Activated CD4-positive, alpha-beta T cell treated with anti-CD3 and anti-CD28 coated beads for 36 hours (primary cell): ENCODE measurements around the gene CEND1. TPM values are rescaled to one million over a fixed set of nuclear protein-coding genes. Genes with fewer than 3 reads are reported as not detected.

ENCODE experiments used
- ATAC-seq: fragments of 200-7000 bp; cut with Tn5 transposase; one replicate; pipeline ENCODE4 v1.10.0; 2021; ENCODE audit warnings: mild to moderate bottlenecking, moderate library complexity
- CTCF ChIA-PET: fragments of 350-600 bp; sonication (Branson Sonifier 250); formaldehyde crosslinking; loops from one replicate; lab custom pipeline; 2021; ENCODE audit warnings: antibody characterized with exemption; lab: Charles Lee
- POLR2A ChIA-PET: fragments of 350-600 bp; sonication (Branson Sonifier 250); formaldehyde crosslinking; loops from one replicate; lab custom pipeline; 2021; ENCODE audit warnings: antibody characterized with exemption, inconsistent platforms; lab: Charles Lee
- DNase-seq: peaks from one replicate; pipeline ENCODE4 v3.0.0-alpha.2; 2020
- H3K27ac Mint-ChIP-seq: one replicate; pipeline ENCODE4 v1.8.0; 2021; ENCODE audit warnings: mixed read lengths
- H3K27me3 Mint-ChIP-seq: one replicate; pipeline ENCODE4 v1.8.0; 2021; ENCODE audit warnings: mixed read lengths
- H3K36me3 Mint-ChIP-seq: one replicate; pipeline ENCODE4 v1.8.0; 2021; ENCODE audit warnings: low read depth, mixed read lengths
- H3K4me1 Mint-ChIP-seq: one replicate; pipeline ENCODE4 v1.8.0; 2021; ENCODE audit warnings: mixed read lengths
- H3K4me3 Mint-ChIP-seq: one replicate; pipeline ENCODE4 v1.8.0; 2021; ENCODE audit warnings: mild to moderate bottlenecking, moderate library complexity, mixed read lengths
- H3K9me3 Mint-ChIP-seq: one replicate; pipeline ENCODE4 v1.8.0; 2021; ENCODE audit warnings: low read depth, mixed read lengths
- intact Hi-C, 2 experiments: fragments of 100-400 bp; cut with DNase I in 1 of 2; cut with micrococcal nuclease in 1 of 2; formaldehyde crosslinking; loops; one replicate each; pipeline versions ENCODE4 v1.14.2 to v1.15.1; 2022 to 2024; cut with DNase I, micrococcal nuclease
- total RNA-seq, 2 experiments: library from RNA; stranded (reverse); gene quantifications; one replicate each; pipeline ENCODE4 v1.2.3, GENCODE V29; 2021

The CEND1 gene
- total RNA-seq, 2 experiments from 2014 or later, result 0.50 to 1.1 TPM

GRCh38 chr11:810040-810567 is 20.2 kb upstream of the CEND1 start:
- peaks cover 30% of the 10 kb centered on the region for H3K4me1 Mint-ChIP-seq
- H3K27ac Mint-ChIP-seq, result peak overlapping the region; percentile 97
- CTCF ChIA-PET, result interaction anchor here (1.2 kb wide), 1 partner anchor 9 kb away, joined by 3 read pairs; the partner anchor contains the start of gene PNPLA2
- intact Hi-C loops, result no loop called here
- H3K36me3 Mint-ChIP-seq, result peaks cover 35% of the 10 kb centered on the region
- H3K9me3 Mint-ChIP-seq, result no peaks in the 10 kb centered on the region
- H3K27me3 Mint-ChIP-seq, result no peaks in the 10 kb centered on the region
- POLR2A ChIA-PET, result interaction anchor here (1.4 to 2.0 kb wide), 2 partner anchors 9 to 13 kb away, joined by 10 to 24 read pairs; partner anchors contain the start of gene PNPLA2
- DNase-seq, result no peak
- ATAC-seq, result no peak
- peak overlapping the region; percentile 94 for H3K4me3 Mint-ChIP-seq

DNA sequence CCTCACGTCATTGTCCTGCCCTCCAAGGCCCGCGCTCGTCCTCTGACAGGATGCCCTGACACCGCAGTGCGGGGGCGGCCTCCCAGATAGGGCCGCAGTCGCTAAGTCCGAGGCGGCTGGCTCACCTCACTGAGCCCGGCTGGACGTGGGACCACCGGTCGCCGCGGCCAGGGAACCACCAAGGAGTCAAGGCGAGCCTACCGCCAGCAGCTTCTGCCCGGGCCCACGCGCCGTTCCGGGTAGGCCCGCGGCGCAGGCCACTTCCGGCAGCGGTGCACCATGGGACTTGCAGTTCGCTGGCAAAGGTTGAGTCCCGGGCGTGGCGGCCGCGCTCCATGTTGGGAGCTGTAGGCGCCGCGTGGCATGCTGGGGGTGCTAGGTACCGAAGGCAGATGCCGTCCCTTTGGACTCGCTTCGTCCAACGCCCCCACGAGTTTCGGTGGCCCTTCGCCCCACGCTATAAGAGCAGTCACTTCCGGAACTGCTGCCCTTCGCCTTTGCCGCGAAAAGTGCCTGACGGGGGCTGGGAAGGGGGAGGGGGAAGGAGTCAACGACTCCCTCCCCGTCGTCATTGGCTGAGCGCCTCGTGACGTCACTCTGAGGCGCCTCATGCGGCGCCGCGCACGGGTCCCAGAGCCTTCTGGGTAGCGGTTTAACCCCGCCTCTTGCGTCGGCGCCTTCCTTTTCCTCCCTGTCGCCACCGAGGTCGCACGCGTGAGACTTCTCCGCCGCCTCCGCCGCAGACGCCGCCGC is 19.6 kb upstream of the CEND1 start, which contains the start of gene RPLP2:
Gene RPLP2 (plus strand): TSS at position 681 of the 753 bp plus-strand sequence. CDS start 268 bp downstream, outside the sequence.
- Mint-ChIP-seq H3K4me3 (peak within 1 kb of the TSS; percentile 94), H3K4me1 (peaks cover 30% of the 10 kb centered on the region), H3K27me3 (no peaks in the 10 kb centered on the region), H3K36me3 (peaks cover 35% of the 10 kb centered on the region), H3K9me3 (no peaks in the 10 kb centered on the region), H3K27ac (peak within 1 kb of the TSS; percentile 97)
- ATAC-seq (peak; percentile 86), DNase-seq (peak; percentile 99)
- intact Hi-C loops, result loop anchor here (1.0 to 2.0 kb wide), 16 partner anchors 10 to 602 kb away; partner anchors contain the start of genes POLR2L (in 2 of the 2), TSPAN4 (in 2 of the 2), AP2A2 (in 1 of the 2) and BET1L (in 1 of the 2)
- CTCF ChIA-PET, result interaction anchor here (0.8 to 1.2 kb wide), 3 partner anchors 10 to 32 kb away, joined by 3 read pairs; partner anchors contain the start of gene PNPLA2
- POLR2A ChIA-PET, result interaction anchor here (1.4 to 2.0 kb wide), 2 partner anchors 10 to 13 kb away, joined by 10 to 24 read pairs; partner anchors contain the start of gene PNPLA2

GRCh38 chr11:808427-809286 is 18.8 kb upstream of the CEND1 start:
- Mint-ChIP-seq H3K4me3 (peak overlapping the region; percentile 94), H3K27me3 (no peaks in the 10 kb centered on the region), H3K4me1 (peaks cover 34% of the 10 kb centered on the region), H3K27ac (peak overlapping the region; percentile 97), H3K9me3 (no peaks in the 10 kb centered on the region), H3K36me3 (peaks cover 32% of the 10 kb centered on the region)
- peak; percentile 64 for DNase-seq
- intact Hi-C loops, result loop anchor here (1.0 to 2.0 kb wide), 16 partner anchors 10 to 601 kb away; partner anchors contain the start of genes POLR2L (in 2 of the 2), TSPAN4 (in 2 of the 2), AP2A2 (in 1 of the 2) and BET1L (in 1 of the 2)
- ChIA-PET POLR2A (interaction anchor here (0.7 to 2.0 kb wide), 3 partner anchors 11 to 33 kb away, joined by 3 to 24 read pairs (median 10); partner anchors contain the start of gene PNPLA2), CTCF (interaction anchor here (0.8 to 1.2 kb wide), 3 partner anchors 10 to 31 kb away, joined by 3 read pairs; partner anchors contain the start of gene PNPLA2)
- peak; percentile 0 for ATAC-seq

DNA sequence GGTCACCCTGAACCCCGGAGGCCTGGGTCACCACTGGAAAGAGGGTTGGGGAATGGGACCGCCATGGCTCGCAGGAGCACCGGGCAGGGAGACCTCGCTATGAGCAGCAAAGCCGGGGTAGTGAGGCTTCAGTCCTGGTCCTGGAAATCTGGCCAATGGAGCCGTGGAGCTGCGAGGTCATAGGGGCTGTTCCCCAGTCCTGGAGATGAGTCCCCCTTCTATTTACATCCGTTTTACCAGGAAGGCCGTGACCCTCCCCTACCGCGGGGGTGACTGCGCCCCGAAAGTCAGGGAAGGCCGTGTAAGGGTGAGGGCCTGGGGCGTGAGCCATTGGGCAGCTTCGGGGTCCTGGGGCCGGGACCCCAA is 14.7 kb upstream of the CEND1 start:
- peak overlapping the region; percentile 76 for H3K4me3 Mint-ChIP-seq
- peaks cover 8% of the 10 kb centered on the region for H3K36me3 Mint-ChIP-seq
- H3K4me1 Mint-ChIP-seq, result peaks cover 15% of the 10 kb centered on the region
- intact Hi-C loops, result no loop called here
- no peak for ATAC-seq
- ChIA-PET POLR2A (interaction anchor here (0.6 kb wide), 1 partner anchor 44 kb away, joined by 3 read pairs; no protein-coding TSS in a partner anchor), CTCF (no interaction called here)
- peak overlapping the region; percentile 51 for H3K27ac Mint-ChIP-seq
- H3K27me3 Mint-ChIP-seq, result no peaks in the 10 kb centered on the region
- DNase-seq, result no peak
- no peaks in the 10 kb centered on the region for H3K9me3 Mint-ChIP-seq

- Mint-ChIP-seq H3K27me3 (no peaks in the 10 kb centered on the region), H3K4me1 (peaks cover 15% of the 10 kb centered on the region), H3K27ac (peak overlapping the region; percentile 51), H3K36me3 (peaks cover 8% of the 10 kb centered on the region), H3K9me3 (no peaks in the 10 kb centered on the region), H3K4me3 (peak overlapping the region; percentile 76)
- CTCF ChIA-PET, result interaction anchor here (1.1 kb wide), 1 partner anchor 249 kb away, joined by 3 read pairs; no protein-coding TSS in a partner anchor
- ATAC-seq (no peak), DNase-seq (no peak)
- intact Hi-C loops, result no loop called here
- POLR2A ChIA-PET, result interaction anchor here (0.6 kb wide), 1 partner anchor 44 kb away, joined by 3 read pairs; no protein-coding TSS in a partner anchor
These were observed 14.1 kb upstream of the CEND1 start for GRCh38 chr11:803770-804598.

GRCh38 chr11:803467-803742 is 13.5 kb upstream of the CEND1 start:
- no peaks in the 10 kb centered on the region for H3K9me3 Mint-ChIP-seq
- POLR2A ChIA-PET, result no interaction called here
- no peak for ATAC-seq
- DNase-seq, result no peak
- peaks cover 13% of the 10 kb centered on the region for H3K4me1 Mint-ChIP-seq
- H3K36me3 Mint-ChIP-seq, result peaks cover 8% of the 10 kb centered on the region
- peak overlapping the region; percentile 76 for H3K4me3 Mint-ChIP-seq
- no peaks in the 10 kb centered on the region for H3K27me3 Mint-ChIP-seq
- CTCF ChIA-PET, result interaction anchor here (1.1 kb wide), 1 partner anchor 248 kb away, joined by 3 read pairs; no protein-coding TSS in a partner anchor
- no peak overlapping the region for H3K27ac Mint-ChIP-seq
- intact Hi-C loops, result no loop called here

DNA sequence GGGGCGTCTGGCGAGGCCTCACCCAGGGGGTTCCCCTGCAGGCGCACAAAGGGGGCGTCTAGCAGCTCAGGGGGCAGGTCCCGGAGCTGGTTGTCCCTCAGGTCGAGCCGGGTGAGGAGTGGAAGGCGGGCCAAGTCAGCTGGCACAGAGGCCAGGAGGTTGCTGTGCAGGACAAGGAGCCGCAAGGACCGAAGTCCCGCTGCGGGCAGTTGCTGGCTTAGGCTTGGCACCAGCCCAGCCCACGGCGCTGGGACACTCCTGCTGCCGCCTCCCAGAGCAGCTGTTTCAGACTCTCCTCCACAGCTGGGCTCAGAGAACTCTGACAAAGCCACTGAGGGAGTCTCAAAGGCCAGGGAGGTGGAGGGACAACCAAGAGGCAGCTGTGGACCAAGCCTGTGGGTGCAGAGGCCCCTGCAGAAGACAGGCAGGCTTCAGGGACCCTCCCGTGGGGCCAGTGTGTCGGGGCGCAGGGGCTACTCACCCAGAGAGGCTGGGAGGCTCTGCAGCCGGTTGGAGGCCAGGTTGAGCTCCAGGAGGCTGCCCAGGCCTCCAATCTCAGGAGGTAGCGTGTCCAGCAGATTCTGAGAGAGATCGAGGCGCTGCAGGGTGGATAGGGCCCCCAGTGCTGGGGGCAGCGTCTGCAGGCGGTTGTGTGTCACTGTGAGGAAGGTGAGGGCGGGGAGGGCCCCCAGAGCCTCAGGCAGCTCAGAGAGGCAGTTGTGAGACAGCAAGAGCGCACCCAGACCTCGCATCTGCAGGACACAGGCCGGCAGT is 13.0 kb upstream of the CEND1 start:
- ATAC-seq, result no peak
- Mint-ChIP-seq H3K27me3 (no peaks in the 10 kb centered on the region), H3K9me3 (no peaks in the 10 kb centered on the region), H3K4me1 (peaks cover 8% of the 10 kb centered on the region), H3K4me3 (peak overlapping the region; percentile 26), H3K27ac (no peak overlapping the region), H3K36me3 (peaks cover 7% of the 10 kb centered on the region)
- no peak for DNase-seq
- CTCF ChIA-PET, result interaction anchor here (1.1 kb wide), 1 partner anchor 247 kb away, joined by 3 read pairs; no protein-coding TSS in a partner anchor
- intact Hi-C loops, result no loop called here
- POLR2A ChIA-PET, result no interaction called here

DNA sequence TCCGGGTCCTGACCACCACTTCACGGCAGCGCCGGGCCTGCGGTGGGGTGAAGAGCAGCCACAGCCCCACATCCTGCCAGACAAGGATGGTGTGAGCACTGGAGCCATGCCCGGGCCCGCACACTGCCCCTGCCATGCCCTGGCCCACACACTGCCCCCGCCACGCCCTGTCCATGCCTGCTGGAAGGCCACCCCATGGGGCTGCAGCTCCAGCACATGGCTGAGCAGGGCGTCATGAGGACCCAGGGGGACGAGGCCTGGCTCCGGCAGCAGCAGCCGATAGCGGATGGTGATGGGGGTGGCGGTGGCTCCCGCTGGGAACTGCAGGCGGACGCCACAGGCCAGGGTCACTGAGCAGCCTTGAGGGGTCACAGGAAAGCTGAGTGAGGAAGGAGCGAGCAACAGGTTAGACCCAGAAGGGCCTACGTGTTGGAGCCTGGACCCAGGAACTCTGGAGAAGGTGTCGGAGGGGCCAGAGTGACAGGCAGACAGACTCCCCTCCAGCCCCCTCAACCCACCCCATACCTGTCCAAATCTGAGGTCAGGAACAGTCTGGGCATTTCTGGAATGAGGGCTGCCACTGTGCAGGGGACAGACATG is 12.2 kb upstream of the CEND1 start:
- H3K4me3 Mint-ChIP-seq, result no peak overlapping the region
- peaks cover 6% of the 10 kb centered on the region for H3K36me3 Mint-ChIP-seq
- H3K4me1 Mint-ChIP-seq, result peaks cover 6% of the 10 kb centered on the region
- DNase-seq (no peak), ATAC-seq (no peak)
- H3K9me3 Mint-ChIP-seq, result no peaks in the 10 kb centered on the region
- no peak overlapping the region for H3K27ac Mint-ChIP-seq
- H3K27me3 Mint-ChIP-seq, result no peaks in the 10 kb centered on the region
- CTCF ChIA-PET, result no interaction called here
- intact Hi-C loops, result no loop called here
- POLR2A ChIA-PET, result no interaction called here

DNA sequence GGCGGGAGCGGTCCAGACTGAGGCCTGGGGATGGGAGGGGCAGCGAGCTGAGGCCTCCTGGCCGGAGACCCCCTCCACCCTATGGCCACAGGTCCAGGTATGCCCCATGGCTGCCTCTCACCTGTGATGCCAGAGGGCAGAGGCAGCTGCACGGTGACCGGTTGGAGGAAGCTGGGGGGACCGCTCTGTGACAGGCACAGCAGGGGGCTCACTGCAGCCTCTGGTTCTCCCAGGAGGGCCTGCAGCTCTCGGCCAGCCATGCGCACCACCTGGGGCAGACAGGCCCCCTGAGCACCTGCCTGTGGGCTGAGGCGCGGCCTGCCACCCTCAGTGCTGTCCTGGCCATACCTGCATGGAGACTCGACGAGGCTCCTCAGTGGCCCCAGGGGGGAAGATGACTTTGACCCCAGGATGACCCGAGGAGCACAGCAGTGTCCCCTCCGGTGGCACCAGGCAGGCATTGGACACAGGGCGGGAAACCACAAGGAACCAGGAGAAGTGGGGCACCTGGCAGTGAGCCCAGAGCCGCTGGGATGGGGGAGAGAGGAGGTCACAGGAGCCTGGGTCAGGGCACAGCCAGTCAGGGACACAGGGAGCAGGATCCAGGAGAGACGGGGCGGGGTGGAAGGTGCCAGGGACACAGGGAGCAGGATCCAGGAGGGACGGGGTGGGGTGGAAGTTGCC is 11.3 kb upstream of the CEND1 start:
- Mint-ChIP-seq H3K4me3 (no peak overlapping the region), H3K36me3 (peaks cover 6% of the 10 kb centered on the region), H3K27ac (no peak overlapping the region), H3K4me1 (peaks cover 9% of the 10 kb centered on the region), H3K27me3 (no peaks in the 10 kb centered on the region), H3K9me3 (no peaks in the 10 kb centered on the region)
- ATAC-seq (no peak), DNase-seq (no peak)
- intact Hi-C loops, result no loop called here
- POLR2A ChIA-PET, result no interaction called here
- CTCF ChIA-PET, result no interaction called here
